Adrenal gland (tissue), 5 donors: ENCODE results near the gene SMIM7.

ENCODE experiments used
- POLR2A ChIP-seq, 2 donors: fragments of 450-650 bp; IDR thresholded peaks; one replicate each; pipeline ENCODE4 v1.6.1; 2017; ENCODE audit warnings: antibody characterized with exemption in 2 of 2, mild to moderate bottlenecking in 2 of 2, moderate library complexity in 1 of 2
- TF ChIP-seq, protein P1 (sequence below), 6 experiments: fragments of 450-650 bp in 4 of 6; fragments of 200-600 bp in 2 of 6; sonication (generic) in 1 of 6; IDR thresholded peaks; 1 replicate in 5 of 6; 2 replicates in 1 of 6; pipeline versions ENCODE4 v1.5.1 to v1.8.0; 2016 to 2021; ENCODE audit warnings: antibody characterized with exemption in 6 of 6, mild to moderate bottlenecking in 2 of 6, moderate library complexity in 1 of 6
- donor health status: DM: no; HTN: no; CAD: no.

DNA sequence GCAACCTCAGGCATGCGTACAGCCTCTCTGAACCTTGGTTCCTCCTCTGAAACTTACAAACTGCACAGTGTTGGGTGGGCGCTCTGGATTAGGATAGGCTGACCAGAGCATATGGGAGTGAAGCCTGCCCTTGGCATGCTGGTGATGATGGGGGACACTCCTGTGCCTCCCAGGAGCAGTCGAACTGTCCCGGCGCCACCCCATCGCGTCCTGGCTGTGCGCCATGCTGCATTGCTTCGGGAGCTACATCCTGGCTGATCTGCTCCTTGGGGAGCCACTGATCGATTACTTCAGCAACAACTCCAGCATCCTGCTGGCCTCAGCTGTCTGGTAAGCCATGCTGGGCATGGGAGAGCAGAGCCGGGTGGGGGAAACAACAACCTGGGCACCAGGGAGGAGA, 19.9 kb upstream of the SMIM7 start:
- TF ChIP-seq, protein P1, sequence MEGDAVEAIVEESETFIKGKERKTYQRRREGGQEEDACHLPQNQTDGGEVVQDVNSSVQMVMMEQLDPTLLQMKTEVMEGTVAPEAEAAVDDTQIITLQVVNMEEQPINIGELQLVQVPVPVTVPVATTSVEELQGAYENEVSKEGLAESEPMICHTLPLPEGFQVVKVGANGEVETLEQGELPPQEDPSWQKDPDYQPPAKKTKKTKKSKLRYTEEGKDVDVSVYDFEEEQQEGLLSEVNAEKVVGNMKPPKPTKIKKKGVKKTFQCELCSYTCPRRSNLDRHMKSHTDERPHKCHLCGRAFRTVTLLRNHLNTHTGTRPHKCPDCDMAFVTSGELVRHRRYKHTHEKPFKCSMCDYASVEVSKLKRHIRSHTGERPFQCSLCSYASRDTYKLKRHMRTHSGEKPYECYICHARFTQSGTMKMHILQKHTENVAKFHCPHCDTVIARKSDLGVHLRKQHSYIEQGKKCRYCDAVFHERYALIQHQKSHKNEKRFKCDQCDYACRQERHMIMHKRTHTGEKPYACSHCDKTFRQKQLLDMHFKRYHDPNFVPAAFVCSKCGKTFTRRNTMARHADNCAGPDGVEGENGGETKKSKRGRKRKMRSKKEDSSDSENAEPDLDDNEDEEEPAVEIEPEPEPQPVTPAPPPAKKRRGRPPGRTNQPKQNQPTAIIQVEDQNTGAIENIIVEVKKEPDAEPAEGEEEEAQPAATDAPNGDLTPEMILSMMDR (IDR thresholded peaks at IDR 0.05), result no peak
- TF ChIP-seq POLR2A (IDR thresholded peaks at IDR 0.05), result no peak
